BE2C (cell line): Measurements from ENCODE around the gene TREML2.
A peak's percentile ranks its signal among the peaks of the same experiment; 100 is the strongest.
"Not testable (repeated sequence)": the region's sequence is repeated elsewhere in the genome, so short reads cannot be mapped to it uniquely, and the experiment has no call there.

Experiments used
- DNase-seq: peaks from one replicate; pipeline ENCODE4 v3.0.0-alpha.2; 2020
- H3K27me3 ChIP-seq: fragments of 250-450 bp; sonication (Bioruptor Pico); 2 replicates; pipeline ENCODE4 v1.5.1; 2020; ENCODE audit warnings: mild to moderate bottlenecking
- H3K36me3 ChIP-seq: fragments of 250-450 bp; sonication (Bioruptor Pico); 2 replicates; pipeline ENCODE4 v1.5.1; 2020; ENCODE audit warnings: mild to moderate bottlenecking
- H3K4me1 ChIP-seq: fragments of 250-450 bp; sonication (Bioruptor Pico); 2 replicates; pipeline ENCODE4 v1.5.1; 2020
- H3K4me3 ChIP-seq: 2 replicates; pipeline ENCODE4 v1.5.1; 2011; ENCODE audit warnings: low read depth, low read length
- H3K9me3 ChIP-seq: fragments of 250-450 bp; sonication (Bioruptor Pico); 2 replicates; pipeline ENCODE4 v1.5.1; 2020
- CTCF ChIP-seq: IDR thresholded peaks from 2 replicates; pipeline ENCODE4 v1.5.1; 2012; ENCODE audit warnings: mild to moderate bottlenecking, low read depth, low read length

TREML2 gene

GRCh38 chr6:41193171-41193734 is 7.7 kb downstream of the TREML2 start:
- Histone ChIP-seq H3K27me3 (peaks cover 7% of the 10 kb centered on the region; the same call in 1 of the 2 replicates), H3K4me3 (no peak overlapping the region), H3K4me1 (no peaks in the 10 kb centered on the region), H3K36me3 (no peaks in the 10 kb centered on the region), H3K9me3 (no peaks in the 10 kb centered on the region; the same call in 1 of the 2 replicates)
- no peak for TF ChIP-seq CTCF
- DNase-seq, result no peak

- no peaks in the 10 kb centered on the region; the same call in 1 of the 2 replicates for H3K9me3 ChIP-seq
- no peak for DNase-seq
- H3K27me3 ChIP-seq, result peaks cover 6% of the 10 kb centered on the region; the same call in 1 of the 2 replicates
- no peaks in the 10 kb centered on the region for H3K36me3 ChIP-seq
- H3K4me1 ChIP-seq, result no peaks in the 10 kb centered on the region
- no peak overlapping the region for H3K4me3 ChIP-seq
- TF ChIP-seq CTCF, result peak; percentile 39
Measured at GRCh38 chr6:41191569-41191968, 9.4 kb downstream of the TREML2 start.

GRCh38 chr6:41190791-41191190 is 10.2 kb downstream of the TREML2 start:
- 0 out of 2 replicates have a peak, but pooled peaks have one; percentile 3 for TF ChIP-seq CTCF
- no peak for DNase-seq
- no peaks in the 10 kb centered on the region for H3K4me1 ChIP-seq
- H3K4me3 ChIP-seq, result no peak overlapping the region
- H3K36me3 ChIP-seq, result no peaks in the 10 kb centered on the region
- peaks cover 4% of the 10 kb centered on the region; the same call in 1 of the 2 replicates for H3K27me3 ChIP-seq
- H3K9me3 ChIP-seq, result no peaks in the 10 kb centered on the region; the same call in 1 of the 2 replicates

- Histone ChIP-seq H3K4me3 (no peak overlapping the region), H3K4me1 (no peaks in the 10 kb centered on the region), H3K9me3 (no peaks in the 10 kb centered on the region; the same call in 1 of the 2 replicates), H3K27me3 (no peaks in the 10 kb centered on the region; the same call in 1 of the 2 replicates), H3K36me3 (no peaks in the 10 kb centered on the region)
- no peak for DNase-seq
- no peak for TF ChIP-seq CTCF
Measured at GRCh38 chr6:41189967-41190366, 11.0 kb downstream of the TREML2 start.

- H3K36me3 ChIP-seq, H3K9me3 ChIP-seq, H3K27me3 ChIP-seq, H3K4me3 ChIP-seq, H3K4me1 ChIP-seq, DNase-seq: not testable (repeated sequence)
Measured at GRCh38 chr6:41189046-41189445, 11.9 kb downstream of the TREML2 start.

GRCh38 chr6:41187924-41188886 is 12.7 kb downstream of the TREML2 start:
- no peak for TF ChIP-seq CTCF
- H3K27me3 ChIP-seq, result no peaks in the 10 kb centered on the region; the same call in 1 of the 2 replicates
- H3K36me3 ChIP-seq, result no peaks in the 10 kb centered on the region
- no peaks in the 10 kb centered on the region; the same call in 1 of the 2 replicates for H3K9me3 ChIP-seq
- no peak for DNase-seq
- H3K4me3 ChIP-seq, result no peak overlapping the region
- no peaks in the 10 kb centered on the region for H3K4me1 ChIP-seq
